Adrenal gland (tissue), 19 donors: ENCODE results near the gene CASP6. TPM values are rescaled to one million over a fixed set of nuclear protein-coding genes. Genes with fewer than 3 reads are reported as not detected.
A peak's percentile ranks its signal among the peaks of the same experiment; 100 is the strongest.

ENCODE experiments used
- DNase-seq, 7 donors: peaks; one replicate each; pipeline ENCODE4 v3.0.0-alpha.2; 2019 to 2020
- H3K27ac ChIP-seq, 5 donors: fragments of 200-600 bp; sonication (generic) in 4 of 5; 1 replicate in 3 of 5; 2 replicates in 2 of 5; pipeline versions ENCODE4 v1.5.1 to v1.8.0; 2016 to 2020; ENCODE audit warnings: mild to moderate bottlenecking in 1 of 5
- H3K27me3 ChIP-seq: fragments of 200-600 bp; 2 replicates; pipeline ENCODE4 v1.8.0; 2021
- H3K36me3 ChIP-seq, 2 donors: fragments of 200-600 bp; replicated peaks in 1 of 2; 1 replicate in 1 of 2; 2 replicates in 1 of 2; pipeline versions ENCODE4 v1.5.1 to v1.8.0; 2018 to 2022
- H3K4me1 ChIP-seq, 2 donors: fragments of 200-600 bp; replicated peaks in 1 of 2; 1 replicate in 1 of 2; 2 replicates in 1 of 2; pipeline versions ENCODE4 v1.5.1 to v1.8.0; 2018 to 2021
- H3K4me3 ChIP-seq, 4 donors: fragments of 200-600 bp; sonication (generic) in 3 of 4; one replicate each; pipeline ENCODE4 v1.5.1; 2016 to 2018
- H3K9me3 ChIP-seq, 3 donors: fragments of 200-600 bp; sonication (generic) in 1 of 3; replicated peaks in 1 of 3; 1 replicate in 2 of 3; 2 replicates in 1 of 3; pipeline versions ENCODE4 v1.5.1 to v1.8.0; 2016 to 2021
- CTCF ChIP-seq, 6 experiments: fragments of 450-650 bp in 4 of 6; fragments of 200-600 bp in 2 of 6; sonication (generic) in 1 of 6; IDR thresholded peaks; 1 replicate in 5 of 6; 2 replicates in 1 of 6; pipeline versions ENCODE4 v1.5.1 to v1.8.0; 2016 to 2021; ENCODE audit warnings: antibody characterized with exemption in 6 of 6, mild to moderate bottlenecking in 2 of 6, moderate library complexity in 1 of 6
- POLR2A ChIP-seq, 2 donors: fragments of 450-650 bp; IDR thresholded peaks; one replicate each; pipeline ENCODE4 v1.6.1; 2017; ENCODE audit warnings: antibody characterized with exemption in 2 of 2, mild to moderate bottlenecking in 2 of 2, moderate library complexity in 1 of 2
- WGBS, 4 donors: extraction: QIAGEN DNeasy Blood & Tissue Kit in 2 of 4; methylation state at CpG; one replicate each; pipeline versions ENCODE4 v1.1.5 to v1.1.7; 2013 to 2017; 5-methylcytosine and 5-hydroxymethylcytosine counted together
- intact Hi-C, 2 donors: fragments of 100-400 bp; cut with DNase I; formaldehyde crosslinking; loops; one replicate each; pipeline versions ENCODE4 v1.14.1 to v1.15.0; 2022 to 2023
- long read RNA-seq, 10 donors: library from polyadenylated mRNA in 3 of 10; unstranded in 2 of 10; stranded (forward) in 1 of 10; transcript quantifications; one replicate each; pipeline ENCODE4 v2.0.0 and lab custom pipeline, GENCODE V29; 2021 to 2026
- polyA plus RNA-seq, 3 donors: library from polyadenylated mRNA; stranded (reverse); fragments of 200-250 nt in 2 of 3; fragments of 350-450 nt in 1 of 3; fragmentation: Illumina TruSeq in 1 of 3; extraction: RNeasy Lipid Tissue Mini Kit (QIAGEN cat#74804) in 1 of 3; gene quantifications; one replicate each; pipeline ENCODE4 v1.2.3, GENCODE V29; 2013 to 2014
- total RNA-seq, 9 donors: library from RNA; depleted of rRNA in 4 of 9; stranded (reverse); fragments of >200 nt in 4 of 9; fragments of 120-200 nt in 1 of 9; fragmentation: NEBNext Ultra II Directional in 1 of 9; extraction: Animal tissue kit (Norgen Biotek cat#: 25700) in 1 of 9; gene quantifications; one replicate each; pipeline versions ENCODE4 v1.1.0 to v1.2.4, GENCODE V29; 2013 to 2023
- donor health status: healthy with polysubstance abuse.
- donor health status: Bipolar disorder and iron deficiency.
- donor health status: DM: yes; HTN: yes; CAD: no.
- donor health status: DM: no; HTN: no; CAD: no.
- donor health status: DM: no; HTN: no; CAD: no.
- donor health status: DM: yes; HTN: yes; CAD: no.

Gene CASP6
- total RNA-seq (10 to 100 TPM in 8 of 9 donors, 1 to 10 TPM in 1; 7.3 to 21.6 (median 14.9) TPM), polyA plus RNA-seq (10 to 100 TPM in 2 of 3 donors, 1 to 10 TPM in 1; 8.3 to 11.7 (median 11.0) TPM)
- long read RNA-seq, donor 1, partial matches to known transcripts, result 0 of 2 reads
- long read RNA-seq, donor 1, other reads (novel, unspliced or antisense), result 0 of 2 reads
- long read RNA-seq, donor 2, transcript CASP6-201 (7 exons, 1,548 nt), result major isoform, 5 of 5 reads
- long read RNA-seq, donor 2, partial matches to known transcripts, result 0 of 5 reads
- long read RNA-seq, donor 2, other reads (novel, unspliced or antisense), result 0 of 5 reads
- long read RNA-seq, donor 3, partial matches to known transcripts, result 0 of 2 reads
- long read RNA-seq, donor 3, other reads (novel, unspliced or antisense), result 0 of 2 reads
- long read RNA-seq, donor 4, transcript CASP6-201 (7 exons, 1,548 nt), result major isoform, 13 of 15 reads
- long read RNA-seq, donor 4, partial matches to known transcripts, result 0 of 15 reads
- long read RNA-seq, donor 4, other reads (novel, unspliced or antisense), result 1 of 15 reads
- long read RNA-seq, donor 5, transcript CASP6-201 (7 exons, 1,548 nt), result major isoform, 28 of 35 reads
- long read RNA-seq, donor 5, partial matches to known transcripts, result 0 of 35 reads
- long read RNA-seq, donor 5, other reads (novel, unspliced or antisense), result 7 of 35 reads
- long read RNA-seq, donor 6, transcript CASP6-201 (7 exons, 1,548 nt), result major isoform, 6 of 6 reads
- long read RNA-seq, donor 6, partial matches to known transcripts, result 0 of 6 reads
- long read RNA-seq, donor 6, other reads (novel, unspliced or antisense), result 0 of 6 reads
- long read RNA-seq, donor 7, partial matches to known transcripts, result 0 of 1 reads
- long read RNA-seq, donor 7, other reads (novel, unspliced or antisense), result 0 of 1 reads
- long read RNA-seq, donor 8, transcript CASP6-201 (7 exons, 1,548 nt), result major isoform, 10 of 11 reads
- long read RNA-seq, donor 8, partial matches to known transcripts, result 0 of 11 reads
- long read RNA-seq, donor 8, other reads (novel, unspliced or antisense), result 0 of 11 reads
- long read RNA-seq, donor 9, transcript CASP6-201 (7 exons, 1,548 nt), result major isoform, 5 of 6 reads
- long read RNA-seq, donor 9, partial matches to known transcripts, result 0 of 6 reads
- long read RNA-seq, donor 9, other reads (novel, unspliced or antisense), result 0 of 6 reads
- long read RNA-seq, donor 10, partial matches to known transcripts, result 0 of 3 reads
- long read RNA-seq, donor 10, other reads (novel, unspliced or antisense), result 0 of 3 reads

GRCh38 chr4:109702950-109703663 lies at the start of gene CASP6:
CASP6 (minus strand) TSS chr4:109703445; CDS start chr4:109703395, 50 bp downstream.
- peak; percentile 87 to 92 (median 91) for DNase-seq
- no peaks in the 10 kb centered on the region for H3K36me3 ChIP-seq
- H3K27ac ChIP-seq, result peak within 1 kb of the TSS; percentile 21 to 95 (median 80)
- H3K4me1 ChIP-seq, result peaks cover 6 to 12% of the 10 kb centered on the region in 2 donors
- intact Hi-C loops, result loop anchor here (5.0 kb wide), 2 partner anchors 104 to 114 kb away; partner anchors contain the start of gene GAR1 (in 1 of the 2)
- H3K9me3 ChIP-seq, result no peaks in the 10 kb centered on the region
- no peaks in the 10 kb centered on the region for H3K27me3 ChIP-seq
- peak within 1 kb of the TSS; percentile 39 to 94 (median 68) for H3K4me3 ChIP-seq
- WGBS, 4 donors, result 0% methylated on average over 6 to 72 of the region's 72 CpGs
- peak; percentile 10 to 60 for TF ChIP-seq POLR2A (IDR thresholded peaks at IDR 0.05)
- peak; percentile 56 to 76 (median 66) for TF ChIP-seq CTCF (IDR thresholded peaks at IDR 0.05)

- Histone ChIP-seq H3K9me3 (no peaks in the 10 kb centered on the region), H3K27me3 (no peaks in the 10 kb centered on the region), H3K36me3 (peaks cover 0 to 3% of the 10 kb centered on the region in 2 donors), H3K4me1 (no peaks in the 10 kb centered on the region), H3K27ac (no peak overlapping the region), H3K4me3 (no peak overlapping the region)
- intact Hi-C loops, result no loop called here
- 0% methylated on average over 1 of the region's 1 CpG for WGBS, 4 donors
- no peak for TF ChIP-seq POLR2A (IDR thresholded peaks at IDR 0.05)
- no peak for TF ChIP-seq CTCF (IDR thresholded peaks at IDR 0.05)
- no peak for DNase-seq
Observed at GRCh38 chr4:109752525-109752924, 49.3 kb upstream of the CASP6 start.

- DNase-seq, result no peak
- Histone ChIP-seq H3K9me3 (no peaks in the 10 kb centered on the region), H3K4me3 (no peak overlapping the region), H3K4me1 (no peaks in the 10 kb centered on the region), H3K36me3 (peaks cover 0 to 3% of the 10 kb centered on the region in 2 donors), H3K27me3 (no peaks in the 10 kb centered on the region), H3K27ac (no peak overlapping the region)
- intact Hi-C loops, result no loop called here
- TF ChIP-seq POLR2A (IDR thresholded peaks at IDR 0.05) (no peak), CTCF (IDR thresholded peaks at IDR 0.05) (no peak)
- WGBS, 4 donors, result 77 to 90% (median 85%) methylated on average over 4 of the region's 4 CpGs
Observed at GRCh38 chr4:109751852-109752251, 48.6 kb upstream of the CASP6 start.
